ENCODE measurements around the gene ISYNA1. TPM values are rescaled to one million over a fixed set of nuclear protein-coding genes. Genes with fewer than 3 reads are reported as not detected.

Gene ISYNA1
- total RNA-seq, 1 donor, result 48.4 TPM

DNA sequence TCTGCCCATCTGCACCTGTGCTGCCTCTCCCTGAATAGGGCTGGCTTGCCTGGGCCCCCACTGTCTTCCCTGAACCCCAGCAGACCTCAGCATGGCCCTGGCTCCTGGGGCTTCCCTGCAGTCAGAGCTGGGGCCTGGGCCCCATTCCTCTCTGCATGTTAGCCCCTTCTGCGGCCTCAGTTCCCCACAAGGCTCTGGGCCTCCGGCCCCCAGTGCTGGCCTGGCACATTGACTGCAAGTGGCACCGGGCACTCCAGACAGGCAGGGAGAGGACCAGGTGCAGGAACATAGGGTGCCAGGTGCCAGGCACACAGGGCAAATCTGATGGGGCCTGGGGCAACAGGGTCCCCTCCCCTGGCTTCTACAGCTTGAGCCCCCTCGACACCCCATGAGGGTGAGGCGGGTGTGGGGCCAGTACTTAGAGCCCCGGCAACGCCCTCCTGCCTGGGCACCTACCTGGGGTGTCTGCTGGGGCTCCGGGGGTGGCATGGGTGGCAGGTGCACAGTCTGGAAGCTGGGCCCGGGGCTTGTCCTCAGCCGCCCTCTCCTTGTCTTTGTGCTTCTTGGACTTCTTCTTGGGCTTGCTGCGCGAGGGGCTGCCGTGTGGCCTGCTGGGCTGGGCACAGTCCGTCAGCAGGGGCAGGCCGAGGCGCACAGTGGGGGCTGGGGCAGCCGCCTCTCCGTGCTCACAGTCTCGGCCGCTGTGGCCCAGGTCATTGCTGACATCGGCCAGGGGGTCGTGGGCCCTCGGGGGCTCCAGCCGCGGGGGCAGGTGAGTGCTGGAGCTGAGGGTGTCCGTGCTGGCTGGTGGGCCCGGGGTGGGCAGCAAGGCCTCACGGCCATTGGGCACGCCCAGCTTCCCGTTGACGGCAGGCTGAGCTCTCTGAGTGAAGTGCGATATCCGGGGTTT lies 12.3 kb upstream of the ISYNA1 start:
- DNase-seq (ENCODE audit: low read depth), result no peak
- TF ChIP-seq, protein P1, sequence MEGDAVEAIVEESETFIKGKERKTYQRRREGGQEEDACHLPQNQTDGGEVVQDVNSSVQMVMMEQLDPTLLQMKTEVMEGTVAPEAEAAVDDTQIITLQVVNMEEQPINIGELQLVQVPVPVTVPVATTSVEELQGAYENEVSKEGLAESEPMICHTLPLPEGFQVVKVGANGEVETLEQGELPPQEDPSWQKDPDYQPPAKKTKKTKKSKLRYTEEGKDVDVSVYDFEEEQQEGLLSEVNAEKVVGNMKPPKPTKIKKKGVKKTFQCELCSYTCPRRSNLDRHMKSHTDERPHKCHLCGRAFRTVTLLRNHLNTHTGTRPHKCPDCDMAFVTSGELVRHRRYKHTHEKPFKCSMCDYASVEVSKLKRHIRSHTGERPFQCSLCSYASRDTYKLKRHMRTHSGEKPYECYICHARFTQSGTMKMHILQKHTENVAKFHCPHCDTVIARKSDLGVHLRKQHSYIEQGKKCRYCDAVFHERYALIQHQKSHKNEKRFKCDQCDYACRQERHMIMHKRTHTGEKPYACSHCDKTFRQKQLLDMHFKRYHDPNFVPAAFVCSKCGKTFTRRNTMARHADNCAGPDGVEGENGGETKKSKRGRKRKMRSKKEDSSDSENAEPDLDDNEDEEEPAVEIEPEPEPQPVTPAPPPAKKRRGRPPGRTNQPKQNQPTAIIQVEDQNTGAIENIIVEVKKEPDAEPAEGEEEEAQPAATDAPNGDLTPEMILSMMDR (IDR thresholded peaks at IDR 0.05; ENCODE audit: insufficient read depth, low read depth, low read length), result no peak
- no peak overlapping the region for H3K4me3 ChIP-seq (ENCODE audit: low read depth, low read length)

DNA sequence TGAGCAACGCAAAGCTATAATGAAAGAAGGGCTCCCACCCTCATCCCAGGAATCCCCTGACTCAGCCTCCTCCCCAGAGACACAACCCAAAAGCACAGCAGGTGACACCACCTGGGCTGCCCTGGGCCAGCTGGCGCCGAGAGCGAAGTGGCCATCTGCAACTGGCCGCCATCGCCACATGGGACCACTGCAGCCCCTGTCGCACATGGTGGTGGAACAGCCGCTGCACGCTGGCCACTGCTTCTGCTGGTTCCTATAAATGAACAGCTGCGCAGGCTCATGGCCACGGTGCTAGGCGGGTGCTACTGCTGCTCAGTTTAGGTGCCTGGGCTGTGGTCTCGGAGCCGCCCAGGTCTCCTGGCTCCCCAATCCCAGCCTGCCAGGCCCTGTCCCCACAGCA lies 11.6 kb upstream of the ISYNA1 start:
- TF ChIP-seq, protein P1 (IDR thresholded peaks at IDR 0.05; ENCODE audit: insufficient read depth, low read depth, low read length), result no peak
- no peak for DNase-seq (ENCODE audit: low read depth)
- H3K4me3 ChIP-seq (ENCODE audit: low read depth, low read length), result no peak overlapping the region

DNA sequence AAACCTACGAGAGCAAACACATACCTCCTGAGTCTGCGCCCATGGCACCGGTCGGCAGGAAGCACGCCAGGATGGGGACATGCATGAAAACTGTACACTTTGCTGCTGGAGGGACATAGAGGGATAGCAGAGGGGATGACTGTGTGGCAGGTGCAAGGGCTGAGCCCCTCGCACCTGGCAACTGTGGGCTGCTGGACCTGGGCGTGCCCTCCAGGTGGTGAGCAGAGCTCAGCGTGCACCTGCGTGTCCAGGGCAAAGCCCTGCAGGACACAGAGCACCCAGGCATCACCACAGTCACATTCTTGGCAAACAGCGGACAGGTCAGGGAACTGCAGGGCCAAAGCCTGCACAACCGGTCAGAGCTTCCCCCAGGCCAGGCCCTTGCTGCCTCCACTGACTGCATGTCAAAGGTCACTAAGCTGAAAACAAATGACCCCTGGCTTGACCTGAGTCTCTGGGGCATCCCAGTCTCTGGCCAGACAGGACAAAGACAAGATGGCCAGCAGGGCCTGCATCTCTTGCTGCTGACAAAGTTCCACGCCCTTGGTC lies 9.0 kb upstream of the ISYNA1 start:
- TF ChIP-seq, protein P1 (IDR thresholded peaks at IDR 0.05; ENCODE audit: insufficient read depth, low read depth, low read length), result no peak
- no peak for DNase-seq (ENCODE audit: low read depth)
- no peak overlapping the region for H3K4me3 ChIP-seq (ENCODE audit: low read depth, low read length)

DNA sequence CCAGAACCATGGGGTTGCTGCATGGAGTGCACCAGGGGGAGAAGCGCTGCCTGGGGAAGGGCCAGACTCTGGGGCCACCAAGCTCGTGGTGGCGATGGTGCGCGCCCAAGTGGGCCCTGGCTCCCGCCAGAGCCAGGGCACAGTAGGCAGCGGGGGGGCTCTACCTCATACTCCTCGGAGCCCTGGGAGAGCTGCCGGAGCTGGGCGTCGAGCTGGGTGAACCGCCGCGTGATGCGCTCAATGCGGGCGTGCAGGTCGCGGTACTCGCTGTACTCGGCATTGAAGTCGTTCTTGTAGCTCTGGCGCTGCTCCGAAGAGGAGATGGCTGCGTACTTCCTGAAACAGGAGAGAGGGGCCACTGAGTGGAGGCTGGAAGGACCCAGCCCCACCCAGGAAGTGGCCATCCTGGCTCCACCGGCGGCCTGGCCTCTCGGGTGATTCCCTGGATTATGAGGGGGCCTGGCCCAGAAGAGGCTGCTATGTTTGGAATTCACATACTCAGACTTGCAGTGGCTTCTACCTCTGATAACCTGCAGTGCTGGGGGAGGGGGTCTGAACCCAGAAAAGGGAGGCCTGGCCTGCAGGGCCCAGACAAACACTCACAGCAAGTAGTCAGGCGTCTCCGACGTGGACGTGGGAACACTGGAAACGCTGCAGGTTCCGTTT lies 8.3 kb upstream of the ISYNA1 start:
- TF ChIP-seq, protein P1 (IDR thresholded peaks at IDR 0.05; ENCODE audit: insufficient read depth, low read depth, low read length), result no peak
- DNase-seq (ENCODE audit: low read depth), result no peak
- no peak overlapping the region for H3K4me3 ChIP-seq (ENCODE audit: low read depth, low read length)

DNA sequence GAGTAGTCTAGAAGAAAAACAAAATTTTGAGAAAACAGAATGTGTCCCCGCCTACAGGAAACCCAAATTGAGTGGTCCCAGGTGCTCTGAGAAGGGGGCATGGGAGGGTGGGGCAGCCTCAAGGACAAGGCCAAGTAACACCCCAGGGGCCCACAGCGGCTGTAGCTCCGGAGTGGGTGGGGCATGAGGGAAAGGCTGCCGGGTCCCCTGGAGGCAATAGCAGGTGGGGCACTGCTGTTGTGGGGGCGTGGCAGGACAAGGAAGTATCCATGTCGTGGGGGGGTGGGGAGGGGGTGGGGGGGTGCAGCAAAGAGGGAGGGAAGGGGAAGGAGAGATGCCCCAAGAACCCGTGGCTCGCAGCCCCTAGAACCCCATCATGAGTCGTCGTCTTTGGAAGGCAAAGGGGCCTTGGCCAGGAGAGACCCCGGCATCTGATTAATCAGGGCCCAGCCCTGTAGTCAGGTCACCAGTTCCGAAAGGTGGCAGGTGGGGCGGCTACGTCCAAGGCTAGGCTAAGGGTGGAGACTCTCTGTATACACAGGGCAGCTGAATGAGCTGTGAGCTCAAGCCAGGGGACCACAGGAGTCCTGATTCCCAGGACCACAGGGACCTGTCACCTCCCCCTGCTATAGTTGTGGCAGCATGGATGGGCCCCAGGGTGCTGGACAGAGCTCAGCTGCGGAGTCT lies 7.5 kb upstream of the ISYNA1 start:
- TF ChIP-seq, protein P1 (IDR thresholded peaks at IDR 0.05; ENCODE audit: insufficient read depth, low read depth, low read length), result no peak

DNA sequence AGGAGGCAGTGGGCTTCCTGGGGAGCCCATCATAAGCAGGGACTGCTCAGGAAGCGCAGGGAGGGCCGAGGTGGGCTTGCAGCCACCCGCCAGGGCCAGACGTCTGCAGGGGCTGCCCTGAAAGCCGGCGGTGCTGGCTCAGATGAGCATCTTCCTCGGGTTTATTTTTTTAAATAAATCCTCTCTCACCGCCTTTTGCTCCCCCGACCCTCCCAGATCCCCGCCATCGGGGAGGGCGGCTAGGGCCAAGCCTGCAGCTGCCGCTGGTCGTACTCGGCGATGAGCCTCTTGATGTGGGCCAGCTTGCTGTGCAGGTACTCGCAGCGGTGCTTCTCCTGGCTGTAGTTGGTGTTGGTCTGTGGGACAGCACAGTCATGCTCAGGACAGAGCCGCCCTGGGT lies 6.6 kb upstream of the ISYNA1 start:
- H3K4me3 ChIP-seq (ENCODE audit: low read depth, low read length), result no peak overlapping the region
- DNase-seq (ENCODE audit: low read depth), result no peak
- TF ChIP-seq, protein P1 (IDR thresholded peaks at IDR 0.05; ENCODE audit: insufficient read depth, low read depth, low read length), result no peak

More for the DNA sequence above, 7.5 kb upstream of the ISYNA1 start:
- no peak for DNase-seq (ENCODE audit: low read depth)
- H3K4me3 ChIP-seq (ENCODE audit: low read depth, low read length), result no peak overlapping the region
